HepG2 (cell line): ENCODE measurements around the gene INHBB. TPM values are rescaled to one million over a fixed set of nuclear protein-coding genes. Genes with fewer than 3 reads are reported as not detected.

Source experiments
- ARNTL ChIP-seq: sonication (generic); formaldehyde crosslinking; IDR thresholded peaks from 2 replicates; pipeline ENCODE4 v1.4.0; 2020; ENCODE audit warnings: mild to moderate bottlenecking, missing genetic modification reagents
- CENPX ChIP-seq: sonication (generic); formaldehyde crosslinking; IDR thresholded peaks from 2 replicates; pipeline ENCODE4 v1.9.0; 2021; ENCODE audit warnings: mild to moderate bottlenecking, missing genetic modification reagents, moderate library complexity
- CREM ChIP-seq, 2 experiments: sonication (generic) in 1 of 2; formaldehyde crosslinking in 1 of 2; IDR thresholded peaks; 2 replicates each; pipeline versions ENCODE4 v1.4.0 to v1.6.1; 2016 to 2020; ENCODE audit warnings: antibody characterized with exemption in 1 of 2, mild to moderate bottlenecking in 1 of 2, missing genetic modification reagents in 1 of 2
- EHMT2 ChIP-seq: fragments of 200-600 bp; sonication (generic); IDR thresholded peaks from 2 replicates; pipeline ENCODE4 v1.7.0; 2017; ENCODE audit warnings: antibody characterized with exemption, low read depth, low read length, borderline replicate concordance
- FOXC1 ChIP-seq: sonication (generic); formaldehyde crosslinking; IDR thresholded peaks from 2 replicates; pipeline ENCODE4 v1.8.0; 2022; ENCODE audit warnings: mild to moderate bottlenecking, missing genetic modification reagents, borderline replicate concordance
- GABPB1 ChIP-seq: IDR thresholded peaks from 2 replicates; pipeline ENCODE4 v1.6.1; 2016; ENCODE audit warnings: mild to moderate bottlenecking, missing genetic modification reagents, moderate library complexity, missing compliant biosample characterization
- MYC ChIP-seq: sonication (generic); formaldehyde crosslinking; IDR thresholded peaks from 2 replicates; pipeline ENCODE4 v1.9.0; 2021; ENCODE audit warnings: missing genetic modification reagents, borderline replicate concordance
- NFIB ChIP-seq: sonication (generic); formaldehyde crosslinking; IDR thresholded peaks from 2 replicates; pipeline ENCODE4 v1.9.0; 2021; ENCODE audit warnings: missing genetic modification reagents, mild to moderate bottlenecking, borderline replicate concordance
- NFKBIZ ChIP-seq: IDR thresholded peaks from 2 replicates; pipeline ENCODE4 v1.6.1; 2018; ENCODE audit warnings: missing genetic modification reagents, missing compliant biosample characterization
- POGZ ChIP-seq: sonication (generic); formaldehyde crosslinking; IDR thresholded peaks from 2 replicates; pipeline ENCODE4 v1.4.0; 2020; ENCODE audit warnings: mild to moderate bottlenecking, missing genetic modification reagents
- RBAK ChIP-seq: sonication (generic); formaldehyde crosslinking; IDR thresholded peaks from 2 replicates; pipeline ENCODE4 v1.5.1; 2020; ENCODE audit warnings: mild to moderate bottlenecking, missing genetic modification reagents
- SAP130 ChIP-seq: IDR thresholded peaks from 2 replicates; pipeline ENCODE4 v1.6.1; 2016; ENCODE audit warnings: low read depth
- YEATS2 ChIP-seq: sonication (generic); formaldehyde crosslinking; IDR thresholded peaks from 2 replicates; pipeline ENCODE4 v1.4.0; 2020; ENCODE audit warnings: missing genetic modification reagents, borderline replicate concordance
- ZBTB21 ChIP-seq: sonication (generic); formaldehyde crosslinking; IDR thresholded peaks from 2 replicates; pipeline ENCODE4 v1.4.0; 2020; ENCODE audit warnings: missing genetic modification reagents
- ZNF230 ChIP-seq: sonication (generic); formaldehyde crosslinking; IDR thresholded peaks from 2 replicates; pipeline ENCODE4 v1.4.0; 2020; ENCODE audit warnings: mild to moderate bottlenecking, missing genetic modification reagents
- ZNF33B ChIP-seq: sonication (generic); formaldehyde crosslinking; IDR thresholded peaks from 2 replicates; pipeline ENCODE4 v1.5.1; 2020; ENCODE audit warnings: mild to moderate bottlenecking, missing genetic modification reagents
- ZNF747 ChIP-seq: sonication (generic); formaldehyde crosslinking; IDR thresholded peaks from 2 replicates; pipeline ENCODE4 v1.8.1; 2023; ENCODE audit warnings: missing genetic modification reagents, mild to moderate bottlenecking, borderline replicate concordance
- ZSCAN9 ChIP-seq: IDR thresholded peaks from 2 replicates; pipeline ENCODE4 v1.6.1; 2016; ENCODE audit warnings: borderline replicate concordance
- polyA plus RNA-seq, 8 experiments: library from polyadenylated mRNA; depleted of rRNA in 3 of 8; stranded (reverse) in 7 of 8; unstranded in 1 of 8; fragments of >200 nt; fragmentation: Illumina TruSeq in 4 of 8; extraction: Trizol in 4 of 8; gene quantifications; 2 replicates each; pipeline versions ENCODE4 v1.2.1 to v1.2.3, GENCODE V29; 2011 to 2016; ENCODE audit warnings: low read depth in 4 of 8, missing spikeins in 1 of 8, mixed read lengths in 1 of 8; ENCODE audit not compliant: insufficient read depth in 1 of 8
- total RNA-seq, 5 experiments: library from RNA; depleted of rRNA; stranded (reverse); fragments of >200 nt; fragmentation: Illumina TruSeq; extraction: Trizol; gene quantifications; 2 replicates each; pipeline ENCODE4 v1.2.3, GENCODE V29; 2016; ENCODE audit warnings: low read depth in 1 of 5
- TF ChIP-seq, protein P1 (sequence below): sonication (generic); formaldehyde crosslinking; IDR thresholded peaks from 2 replicates; pipeline ENCODE4 v1.5.0; 2020; ENCODE audit warnings: missing genetic modification reagents, mild to moderate bottlenecking, borderline replicate concordance
- TF ChIP-seq, protein P2 (sequence below): sonication (generic); formaldehyde crosslinking; IDR thresholded peaks from 2 replicates; pipeline ENCODE4 v1.5.0; 2020; ENCODE audit warnings: mild to moderate bottlenecking, missing genetic modification reagents, borderline replicate concordance
- TF ChIP-seq, protein P3 (sequence below): sonication (generic); formaldehyde crosslinking; IDR thresholded peaks from 2 replicates; pipeline ENCODE4 v1.5.1; 2020; ENCODE audit warnings: mild to moderate bottlenecking, missing genetic modification reagents, moderate library complexity

The INHBB gene
- total and polyA plus RNA-seq, 2 of the 13 experiments (the other 11 are each of a cell fraction or from before 2014, with no cell fraction given) = 0.20 to 1.7 TPM

DNA sequence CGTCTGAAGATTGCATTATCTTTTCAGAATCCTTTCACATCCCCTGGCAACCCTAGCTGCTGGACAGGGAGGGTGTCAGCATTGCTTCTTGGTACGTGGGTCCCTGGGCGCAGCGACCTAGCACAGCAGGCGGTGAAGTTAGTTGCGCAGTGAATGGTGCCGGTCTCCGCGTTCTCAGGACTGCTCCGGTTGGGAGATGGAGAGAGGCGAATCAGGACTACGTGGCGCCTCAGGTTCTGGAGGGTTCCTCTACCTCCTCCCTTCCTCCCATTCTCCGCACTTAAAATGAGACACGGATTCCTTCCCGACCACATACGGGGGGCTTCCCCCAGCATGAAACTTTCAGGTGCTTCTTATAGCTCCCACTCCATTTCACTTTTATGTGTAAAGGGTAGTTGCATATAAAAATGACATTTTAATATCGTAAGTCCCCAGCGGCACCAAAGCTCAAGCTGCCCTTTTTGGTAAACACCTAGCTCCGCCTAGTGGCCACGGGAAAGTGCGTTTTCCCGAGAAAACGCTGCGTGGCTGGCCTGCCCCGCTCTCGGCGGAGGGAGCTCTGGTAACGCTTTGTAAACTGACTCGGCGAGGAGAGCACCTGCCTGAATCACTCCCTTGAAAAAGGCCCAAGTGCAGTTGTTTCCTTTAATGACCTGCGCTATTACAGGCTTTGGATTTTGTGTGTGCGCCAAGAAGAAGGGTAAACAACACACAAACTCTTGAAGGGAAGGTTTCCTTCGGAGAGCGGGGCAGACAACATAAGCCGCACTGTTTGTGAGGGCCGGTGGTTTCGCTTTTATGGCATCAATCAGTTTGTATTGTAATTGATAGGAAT lies 32.9 kb upstream of the INHBB start (continued):
- TF ChIP-seq, protein P1, sequence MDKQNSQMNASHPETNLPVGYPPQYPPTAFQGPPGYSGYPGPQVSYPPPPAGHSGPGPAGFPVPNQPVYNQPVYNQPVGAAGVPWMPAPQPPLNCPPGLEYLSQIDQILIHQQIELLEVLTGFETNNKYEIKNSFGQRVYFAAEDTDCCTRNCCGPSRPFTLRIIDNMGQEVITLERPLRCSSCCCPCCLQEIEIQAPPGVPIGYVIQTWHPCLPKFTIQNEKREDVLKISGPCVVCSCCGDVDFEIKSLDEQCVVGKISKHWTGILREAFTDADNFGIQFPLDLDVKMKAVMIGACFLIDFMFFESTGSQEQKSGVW (CRISPR knock-in tag) = no peak
- no peak for TF ChIP-seq RBAK (CRISPR knock-in tag)
- TF ChIP-seq, protein P2, sequence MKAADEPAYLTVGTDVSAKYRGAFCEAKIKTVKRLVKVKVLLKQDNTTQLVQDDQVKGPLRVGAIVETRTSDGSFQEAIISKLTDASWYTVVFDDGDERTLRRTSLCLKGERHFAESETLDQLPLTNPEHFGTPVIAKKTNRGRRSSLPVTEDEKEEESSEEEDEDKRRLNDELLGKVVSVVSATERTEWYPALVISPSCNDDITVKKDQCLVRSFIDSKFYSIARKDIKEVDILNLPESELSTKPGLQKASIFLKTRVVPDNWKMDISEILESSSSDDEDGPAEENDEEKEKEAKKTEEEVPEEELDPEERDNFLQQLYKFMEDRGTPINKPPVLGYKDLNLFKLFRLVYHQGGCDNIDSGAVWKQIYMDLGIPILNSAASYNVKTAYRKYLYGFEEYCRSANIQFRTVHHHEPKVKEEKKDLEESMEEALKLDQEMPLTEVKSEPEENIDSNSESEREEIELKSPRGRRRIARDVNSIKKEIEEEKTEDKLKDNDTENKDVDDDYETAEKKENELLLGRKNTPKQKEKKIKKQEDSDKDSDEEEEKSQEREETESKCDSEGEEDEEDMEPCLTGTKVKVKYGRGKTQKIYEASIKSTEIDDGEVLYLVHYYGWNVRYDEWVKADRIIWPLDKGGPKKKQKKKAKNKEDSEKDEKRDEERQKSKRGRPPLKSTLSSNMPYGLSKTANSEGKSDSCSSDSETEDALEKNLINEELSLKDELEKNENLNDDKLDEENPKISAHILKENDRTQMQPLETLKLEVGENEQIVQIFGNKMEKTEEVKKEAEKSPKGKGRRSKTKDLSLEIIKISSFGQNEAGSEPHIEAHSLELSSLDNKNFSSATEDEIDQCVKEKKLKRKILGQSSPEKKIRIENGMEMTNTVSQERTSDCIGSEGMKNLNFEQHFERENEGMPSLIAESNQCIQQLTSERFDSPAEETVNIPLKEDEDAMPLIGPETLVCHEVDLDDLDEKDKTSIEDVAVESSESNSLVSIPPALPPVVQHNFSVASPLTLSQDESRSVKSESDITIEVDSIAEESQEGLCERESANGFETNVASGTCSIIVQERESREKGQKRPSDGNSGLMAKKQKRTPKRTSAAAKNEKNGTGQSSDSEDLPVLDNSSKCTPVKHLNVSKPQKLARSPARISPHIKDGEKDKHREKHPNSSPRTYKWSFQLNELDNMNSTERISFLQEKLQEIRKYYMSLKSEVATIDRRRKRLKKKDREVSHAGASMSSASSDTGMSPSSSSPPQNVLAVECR (CRISPR knock-in tag) = peak; percentile 61; the same call in 1 of the 2 replicates
- no peak for TF ChIP-seq CENPX (CRISPR knock-in tag)
- no peak for TF ChIP-seq POGZ (CRISPR knock-in tag)
- TF ChIP-seq, protein P3, sequence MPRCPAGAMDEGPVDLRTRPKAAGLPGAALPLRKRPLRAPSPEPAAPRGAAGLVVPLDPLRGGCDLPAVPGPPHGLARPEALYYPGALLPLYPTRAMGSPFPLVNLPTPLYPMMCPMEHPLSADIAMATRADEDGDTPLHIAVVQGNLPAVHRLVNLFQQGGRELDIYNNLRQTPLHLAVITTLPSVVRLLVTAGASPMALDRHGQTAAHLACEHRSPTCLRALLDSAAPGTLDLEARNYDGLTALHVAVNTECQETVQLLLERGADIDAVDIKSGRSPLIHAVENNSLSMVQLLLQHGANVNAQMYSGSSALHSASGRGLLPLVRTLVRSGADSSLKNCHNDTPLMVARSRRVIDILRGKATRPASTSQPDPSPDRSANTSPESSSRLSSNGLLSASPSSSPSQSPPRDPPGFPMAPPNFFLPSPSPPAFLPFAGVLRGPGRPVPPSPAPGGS (CRISPR knock-in tag) = no peak
- TF ChIP-seq ZNF33B (CRISPR knock-in tag) = no peak
- TF ChIP-seq ZSCAN9 = 0 out of 2 replicates have a peak, but pooled peaks have one; percentile 56
- peak; percentile 87 for TF ChIP-seq ZNF230 (CRISPR knock-in tag)
- no peak for TF ChIP-seq NFKBIZ (CRISPR knock-in tag)
- no peak for TF ChIP-seq GABPB1 (CRISPR knock-in tag)
- TF ChIP-seq CREM (IDR thresholded peaks at IDR 0.05) = no peak
- TF ChIP-seq CREM (CRISPR knock-in tag; IDR thresholded peaks at IDR 0.05) = no peak
- peak; percentile 50; the same call in 1 of the 2 replicates for TF ChIP-seq SAP130 (CRISPR knock-in tag)
- TF ChIP-seq ZBTB21 (CRISPR knock-in tag) = no peak
- TF ChIP-seq FOXC1 (CRISPR knock-in tag) = peak; percentile 94
- TF ChIP-seq ZNF747 (CRISPR knock-in tag) = 0 out of 2 replicates have a peak, but pooled peaks have one; percentile 30
- peak; percentile 57; the same call in 1 of the 2 replicates for TF ChIP-seq ARNTL
- no peak for TF ChIP-seq NFIB (CRISPR knock-in tag)
- TF ChIP-seq EHMT2 = no peak
- TF ChIP-seq YEATS2 (CRISPR knock-in tag) = no peak
- TF ChIP-seq MYC = peak; percentile 39; the same call in 1 of the 2 replicates
